Natural killer cell (primary cell): ENCODE data around the gene COL15A1. TPM values are rescaled to one million over a fixed set of nuclear protein-coding genes. Genes with fewer than 3 reads are reported as not detected.
A peak's percentile ranks its signal among the peaks of the same experiment; 100 is the strongest.

Experiments
- ATAC-seq, 3 donors: fragments of 150-1000 bp in 2 of 3; fragments of 200-7000 bp in 1 of 3; cut with Tn5 transposase; 1 replicate in 1 of 3; 2 replicates in 2 of 3; pipeline ENCODE4 v1.10.0; 2021; ENCODE audit warnings: mild to moderate bottlenecking in 2 of 3, moderate library complexity in 2 of 3
- DNase-seq, 2 donors: peaks; one replicate each; pipeline versions ENCODE4 v3.0.0 to v3.0.0-alpha.2; 2013 to 2021; ENCODE audit warnings: mixed read lengths in 1 of 2
- H3K27ac ChIP-seq: one replicate; pipeline ENCODE4 v1.5.1; 2013; ENCODE audit warnings: mild to moderate bottlenecking, low read length
- H3K27me3 ChIP-seq: one replicate; pipeline ENCODE4 v1.6.1; 2013; ENCODE audit warnings: low read length; ENCODE audit not compliant: control insufficient read depth, insufficient read depth
- H3K36me3 ChIP-seq: one replicate; pipeline ENCODE4 v1.6.1; 2013; ENCODE audit warnings: low read length; ENCODE audit not compliant: control insufficient read depth, insufficient read depth
- H3K4me1 ChIP-seq: one replicate; pipeline ENCODE4 v1.6.1; 2013; ENCODE audit warnings: low read length; ENCODE audit not compliant: control insufficient read depth, insufficient read depth
- H3K4me3 ChIP-seq: one replicate; pipeline ENCODE4 v1.5.1; 2013; ENCODE audit warnings: low read length
- H3K9me3 ChIP-seq: one replicate; pipeline ENCODE4 v1.6.1; 2013; ENCODE audit warnings: low read length; ENCODE audit not compliant: control insufficient read depth, insufficient read depth
- H3K27ac Mint-ChIP-seq, 2 donors: one replicate each; pipeline ENCODE4 v1.8.0; 2022; ENCODE audit warnings: mild to moderate bottlenecking in 2 of 2, mixed read lengths in 2 of 2, moderate library complexity in 1 of 2
- H3K27me3 Mint-ChIP-seq, 2 donors: one replicate each; pipeline ENCODE4 v1.8.0; 2022; ENCODE audit warnings: low read depth in 2 of 2, mixed read lengths in 2 of 2
- H3K36me3 Mint-ChIP-seq: one replicate; pipeline ENCODE4 v1.8.0; 2022; ENCODE audit warnings: mixed read lengths
- H3K4me1 Mint-ChIP-seq, 2 donors: one replicate each; pipeline ENCODE4 v1.8.0; 2022; ENCODE audit warnings: mixed read lengths in 2 of 2
- H3K4me3 Mint-ChIP-seq: one replicate; pipeline ENCODE4 v1.8.0; 2022; ENCODE audit warnings: mild to moderate bottlenecking, moderate library complexity, mixed read lengths
- H3K9me3 Mint-ChIP-seq, 2 donors: one replicate each; pipeline ENCODE4 v1.8.0; 2022; ENCODE audit warnings: mixed read lengths in 2 of 2
- CTCF ChIP-seq: fragments of 200-600 bp; IDR thresholded peaks from one replicate; pipeline ENCODE4 v1.8.0; 2022; ENCODE audit warnings: antibody characterized with exemption
- WGBS: methylation state at CpG from one replicate; pipeline ENCODE4 v1.1.7; 2013; ENCODE audit warnings: missing lambda C conversion rate; ENCODE audit not compliant: insufficient coverage; 5-methylcytosine and 5-hydroxymethylcytosine counted together
- intact Hi-C: fragments of 100-400 bp; cut with micrococcal nuclease; formaldehyde crosslinking; loops from one replicate; pipeline ENCODE4 v1.14.2; 2022
- total RNA-seq, 4 donors: library from RNA; stranded (reverse); fragments of 120-200 nt in 1 of 4; gene quantifications; one replicate each; pipeline versions ENCODE4 v1.2.3 to v1.2.4, GENCODE V29; 2013 to 2022

COL15A1 gene
- total RNA-seq, 3 donors from 2014 or later (not counting 1 experiment from before 2014, with no cell fraction given), result 0.18 to 0.82 (median 0.19) TPM

GRCh38 chr9:99087462-99087861 is 143.8 kb downstream of the COL15A1 start:
- no peak overlapping the region for H3K27ac Mint-ChIP-seq
- peaks cover 28% of the 10 kb centered on the region for H3K4me1 ChIP-seq
- peaks cover 52 to 66% of the 10 kb centered on the region in 2 donors for H3K4me1 Mint-ChIP-seq
- 100% methylated on average over 2 of the region's 3 CpGs for WGBS
- DNase-seq (no peak), ATAC-seq (no peak)
- TF ChIP-seq CTCF, result no peak
- H3K27ac ChIP-seq, result no peak overlapping the region
- H3K4me3 Mint-ChIP-seq, result no peak overlapping the region
- H3K9me3 Mint-ChIP-seq, result no peaks in the 10 kb centered on the region
- H3K36me3 Mint-ChIP-seq, result no peaks in the 10 kb centered on the region
- no peaks in the 10 kb centered on the region for H3K27me3 ChIP-seq
- no peaks in the 10 kb centered on the region for H3K36me3 ChIP-seq
- no peak overlapping the region for H3K4me3 ChIP-seq
- peaks cover 5% of the 10 kb centered on the region for H3K9me3 ChIP-seq
- no peaks in the 10 kb centered on the region for H3K27me3 Mint-ChIP-seq
- intact Hi-C loops, result no loop called here

GRCh38 chr9:99090336-99091130 is 146.8 kb downstream of the COL15A1 start:
- intact Hi-C loops, result no loop called here
- over 99% methylated on average over 5 of the region's 5 CpGs for WGBS
- no peak for DNase-seq

GRCh38 chr9:99092643-99093491 is 149.2 kb downstream of the COL15A1 start:
- peak overlapping the region; percentile 76 to 89 for H3K27ac Mint-ChIP-seq
- TF ChIP-seq CTCF, result no peak
- no peaks in the 10 kb centered on the region for H3K9me3 Mint-ChIP-seq
- H3K27me3 Mint-ChIP-seq, result no peaks in the 10 kb centered on the region
- intact Hi-C loops, result no loop called here
- H3K36me3 Mint-ChIP-seq, result no peaks in the 10 kb centered on the region
- no peaks in the 10 kb centered on the region for H3K36me3 ChIP-seq
- no peak overlapping the region for H3K4me3 ChIP-seq
- peaks cover 27% of the 10 kb centered on the region for H3K4me1 ChIP-seq
- ATAC-seq, result peak; percentile 60 to 82 (median 79)
- H3K4me3 Mint-ChIP-seq, result peak overlapping the region; percentile 74
- DNase-seq, result peak in 1 of 2 donors; percentile 45
- no peaks in the 10 kb centered on the region for H3K27me3 ChIP-seq
- H3K9me3 ChIP-seq, result peaks cover 5% of the 10 kb centered on the region
- peaks cover 58 to 67% of the 10 kb centered on the region in 2 donors for H3K4me1 Mint-ChIP-seq
- peak overlapping the region; percentile 14 for H3K27ac ChIP-seq
- WGBS, result 47% methylated on average over 6 of the region's 6 CpGs

More at GRCh38 chr9:99090336-99091130, 146.8 kb downstream of the COL15A1 start:
- Mint-ChIP-seq H3K27me3 (no peaks in the 10 kb centered on the region), H3K36me3 (no peaks in the 10 kb centered on the region), H3K27ac (peak overlapping the region in 1 of 2 donors; percentile 54), H3K4me3 (peak overlapping the region; percentile 59), H3K9me3 (no peaks in the 10 kb centered on the region), H3K4me1 (peaks cover 59 to 69% of the 10 kb centered on the region in 2 donors)
- no peak for TF ChIP-seq CTCF
- H3K4me3 ChIP-seq, result no peak overlapping the region
- no peak for ATAC-seq
- peaks cover 42% of the 10 kb centered on the region for H3K4me1 ChIP-seq
- peaks cover 5% of the 10 kb centered on the region for H3K9me3 ChIP-seq
- H3K27ac ChIP-seq, result no peak overlapping the region
- H3K36me3 ChIP-seq, result no peaks in the 10 kb centered on the region
- no peaks in the 10 kb centered on the region for H3K27me3 ChIP-seq
